ACHN (cell line): ENCODE measurements around the gene ATP5F1E.
"Not testable (repeated sequence)": the region's sequence is repeated elsewhere in the genome, so short reads cannot be mapped to it uniquely, and the experiment has no call there.

Experiments used
- DNase-seq: peaks from one replicate; pipeline ENCODE4 v3.0.0-alpha.2; 2015
- in situ Hi-C: cut with HindIII; loops from 2 replicates; pipeline ENCODE4 v1.10.0; 2017; ENCODE audit warnings: low sequenced_read_pairs, low pct_ligation_motif_present, low pct_unique_long_range_greater_than_20kb

The ATP5F1E gene

GRCh38 chr20:59046862-59047261 is 14.7 kb upstream of the ATP5F1E start:
- in situ Hi-C loops = no loop called here
- DNase-seq = no peak

GRCh38 chr20:59044796-59045195 is 12.7 kb upstream of the ATP5F1E start:
- in situ Hi-C loops = no loop called here

GRCh38 chr20:59044295-59044694 is 12.2 kb upstream of the ATP5F1E start:
- no peak for DNase-seq
- in situ Hi-C loops = no loop called here

More at GRCh38 chr20:59044796-59045195, 12.7 kb upstream of the ATP5F1E start:
- DNase-seq = no peak

DNA sequence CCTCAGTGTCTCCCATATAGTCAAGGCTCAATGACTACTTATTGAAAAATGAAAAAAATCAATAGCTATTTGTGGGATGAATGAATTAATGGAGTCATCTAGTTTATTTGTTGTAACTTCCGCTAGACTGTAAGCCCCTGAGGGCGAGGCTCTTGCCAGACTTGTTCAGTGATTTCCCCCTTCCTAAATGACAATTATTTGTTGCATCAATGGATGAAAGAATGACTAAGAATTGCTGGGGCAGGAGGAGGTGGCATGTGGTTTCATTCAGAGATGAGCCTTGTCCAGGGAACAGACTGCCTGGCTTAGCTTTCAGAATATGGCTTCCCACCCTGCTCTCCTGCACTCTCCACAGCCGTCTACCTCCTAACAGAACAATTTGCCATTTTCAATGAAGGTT is 11.6 kb upstream of the ATP5F1E start:
- in situ Hi-C loops = no loop called here
- no peak for DNase-seq

DNA sequence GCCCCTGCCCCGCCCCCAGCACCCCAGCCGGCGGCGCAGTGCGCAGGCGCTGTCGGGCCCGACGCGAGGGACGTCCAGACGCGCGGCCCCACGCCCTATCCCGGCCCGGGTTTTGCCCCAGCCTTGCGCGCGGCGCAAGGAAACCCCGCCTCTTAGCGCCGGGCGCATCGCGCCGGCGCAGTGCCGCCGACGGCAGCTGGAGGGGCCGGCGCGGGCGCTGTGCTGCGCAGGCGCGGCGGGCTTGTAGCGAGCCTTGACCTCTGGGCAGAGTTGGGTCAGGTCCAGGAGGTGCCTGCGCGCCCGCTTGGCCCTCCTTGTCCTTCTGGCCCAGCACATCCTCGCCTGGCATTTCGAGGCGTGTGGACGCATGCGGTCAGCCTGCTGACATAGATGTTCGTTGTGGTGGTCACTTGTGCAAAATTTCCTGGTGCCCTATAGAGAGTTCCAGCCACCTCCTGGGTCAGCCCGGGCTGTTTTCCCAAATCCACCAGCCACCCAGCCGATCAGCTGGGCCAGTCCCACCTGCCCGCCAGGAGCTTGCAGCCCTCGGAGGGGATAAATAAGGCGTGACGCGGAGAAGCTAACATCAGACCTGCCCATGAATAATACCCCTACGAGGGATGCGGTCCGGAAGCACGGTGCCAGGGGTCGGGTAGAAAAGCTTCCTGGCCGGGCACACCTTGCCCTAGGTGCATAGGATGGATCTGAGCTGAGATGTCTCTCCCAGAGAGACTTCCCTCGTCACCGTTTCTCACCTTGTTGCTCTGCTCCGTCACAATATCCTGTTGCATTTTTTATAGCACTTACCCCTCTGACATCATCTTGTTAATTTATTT is 10.9 kb upstream of the ATP5F1E start:
- in situ Hi-C loops = no loop called here

DNA sequence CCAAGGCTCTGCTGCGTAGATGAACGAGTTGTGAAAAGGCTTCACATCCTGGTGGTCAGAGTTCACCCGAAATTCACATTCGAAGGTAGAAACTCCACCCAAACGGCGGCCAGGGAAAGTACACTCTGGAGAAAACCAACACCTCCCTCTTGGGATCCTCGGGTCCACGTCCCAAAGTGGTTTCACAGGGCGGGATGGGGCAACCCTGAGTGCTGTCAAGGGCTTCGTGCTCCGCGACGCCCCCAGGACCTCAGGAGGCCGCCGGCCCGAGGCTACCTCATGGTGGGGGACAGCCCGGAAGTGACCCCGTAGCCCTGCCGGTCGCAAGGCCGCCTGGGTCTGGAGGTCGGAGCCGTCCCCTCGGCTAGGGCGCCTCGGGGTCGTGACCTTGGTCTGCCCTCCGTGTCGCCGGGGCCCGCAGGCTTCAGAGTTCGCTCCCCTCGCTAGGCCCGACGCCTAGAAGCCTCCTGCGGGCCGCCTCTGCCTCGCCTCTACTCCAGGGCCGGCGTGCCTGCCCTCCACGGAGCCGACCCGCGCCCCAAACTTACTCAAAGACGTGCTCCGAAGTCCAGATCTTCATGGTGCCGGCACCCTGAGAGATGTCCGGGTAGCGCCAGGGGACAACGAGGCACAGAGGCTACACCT is 10.1 kb upstream of the ATP5F1E start, which contains the start of gene PRELID3B:
Gene PRELID3B (minus strand): TSS at position 636 of the 645 bp plus-strand sequence. CDS start 56 bp downstream, at position 580.
- in situ Hi-C loops = no loop called here
- peak; percentile 11 for DNase-seq

More for the DNA sequence above, 10.9 kb upstream of the ATP5F1E start:
- peak; percentile 91 for DNase-seq

- DNase-seq, in situ Hi-C loops: not testable (repeated sequence)
These were observed 9.4 kb upstream of the ATP5F1E start for GRCh38 chr20:59041487-59041886.

- no peak for DNase-seq
- in situ Hi-C loops = no loop called here
These were observed 8.5 kb upstream of the ATP5F1E start for GRCh38 chr20:59040667-59041066.

DNA sequence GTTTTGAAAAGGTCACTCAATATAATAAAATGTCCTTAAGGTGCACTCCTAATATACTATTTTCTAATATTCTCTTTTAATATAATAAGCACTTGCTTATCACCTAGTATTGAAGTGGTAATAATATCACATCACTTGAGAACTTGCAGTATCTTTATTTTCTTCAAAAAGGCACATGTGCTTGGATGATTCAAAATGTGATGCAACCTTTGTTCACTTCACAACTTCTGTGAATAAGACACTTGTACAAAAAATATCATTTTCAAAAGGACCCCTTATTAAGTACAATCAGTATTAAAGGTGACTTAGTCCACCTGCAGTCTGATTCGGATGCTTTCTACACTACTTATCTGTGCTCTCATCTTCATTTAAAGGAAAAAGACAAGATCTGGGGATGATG is 7.1 kb upstream of the ATP5F1E start:
- in situ Hi-C loops = no loop called here
- no peak for DNase-seq

GRCh38 chr20:59037386-59037785 is 5.3 kb upstream of the ATP5F1E start:
- no peak for DNase-seq
- in situ Hi-C loops = no loop called here

DNA sequence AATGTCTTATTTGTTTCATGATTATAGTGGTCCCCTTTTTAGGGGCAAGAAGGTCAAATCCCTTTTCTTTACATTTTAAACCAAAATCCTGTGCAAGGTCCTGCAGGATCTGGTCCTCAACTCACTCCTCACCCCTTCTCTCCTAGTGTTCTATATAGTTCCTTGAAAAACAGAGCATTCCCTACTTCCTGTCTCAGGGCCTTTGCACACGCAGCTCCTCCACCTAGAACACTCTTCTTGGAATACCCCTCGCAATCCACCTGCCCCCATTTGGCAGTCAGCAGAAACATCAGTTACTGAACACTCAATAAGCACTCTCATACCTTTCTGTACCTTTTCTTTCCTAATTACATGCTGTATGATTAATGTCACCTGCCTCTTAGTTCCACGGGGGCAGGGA is 3.2 kb upstream of the ATP5F1E start:
- no peak for DNase-seq
- in situ Hi-C loops = no loop called here

- no peak for DNase-seq
- in situ Hi-C loops = no loop called here
These were observed 1.6 kb upstream of the ATP5F1E start for GRCh38 chr20:59033616-59034165.

- DNase-seq = no peak
- in situ Hi-C loops = no loop called here
These were observed 958 bp upstream of the ATP5F1E start for GRCh38 chr20:59033093-59033492.

- peak; percentile 52 for DNase-seq
- in situ Hi-C loops = no loop called here
These were observed 551 bp upstream of the ATP5F1E start for GRCh38 chr20:59032713-59033059.

GRCh38 chr20:59031564-59032022 is 542 bp downstream of the ATP5F1E start:
- DNase-seq = peak; percentile 5
- in situ Hi-C loops = no loop called here

GRCh38 chr20:59030911-59031563 is 1.1 kb downstream of the ATP5F1E start:
- no peak for DNase-seq
- in situ Hi-C loops = no loop called here

GRCh38 chr20:59028812-59029211 is 3.3 kb downstream of the ATP5F1E start:
- in situ Hi-C loops = no loop called here
- DNase-seq = no peak

GRCh38 chr20:59027741-59028320 is 4.3 kb downstream of the ATP5F1E start:
- no peak for DNase-seq

More at GRCh38 chr20:59027741-59028320, 4.3 kb downstream of the ATP5F1E start:
- in situ Hi-C loops = no loop called here
